ENCODE results near the gene CGNL1.

Gene CGNL1

GRCh38 chr15:57481038-57481705, 104.9 kb downstream of the CGNL1 start:
- no peak for DNase-seq (ENCODE audit: low read depth in 1 of 2, low spot score in 1 of 2)
- H3K27ac ChIP-seq (replicated peaks) = no peak overlapping the region
- TF ChIP-seq, protein P1, sequence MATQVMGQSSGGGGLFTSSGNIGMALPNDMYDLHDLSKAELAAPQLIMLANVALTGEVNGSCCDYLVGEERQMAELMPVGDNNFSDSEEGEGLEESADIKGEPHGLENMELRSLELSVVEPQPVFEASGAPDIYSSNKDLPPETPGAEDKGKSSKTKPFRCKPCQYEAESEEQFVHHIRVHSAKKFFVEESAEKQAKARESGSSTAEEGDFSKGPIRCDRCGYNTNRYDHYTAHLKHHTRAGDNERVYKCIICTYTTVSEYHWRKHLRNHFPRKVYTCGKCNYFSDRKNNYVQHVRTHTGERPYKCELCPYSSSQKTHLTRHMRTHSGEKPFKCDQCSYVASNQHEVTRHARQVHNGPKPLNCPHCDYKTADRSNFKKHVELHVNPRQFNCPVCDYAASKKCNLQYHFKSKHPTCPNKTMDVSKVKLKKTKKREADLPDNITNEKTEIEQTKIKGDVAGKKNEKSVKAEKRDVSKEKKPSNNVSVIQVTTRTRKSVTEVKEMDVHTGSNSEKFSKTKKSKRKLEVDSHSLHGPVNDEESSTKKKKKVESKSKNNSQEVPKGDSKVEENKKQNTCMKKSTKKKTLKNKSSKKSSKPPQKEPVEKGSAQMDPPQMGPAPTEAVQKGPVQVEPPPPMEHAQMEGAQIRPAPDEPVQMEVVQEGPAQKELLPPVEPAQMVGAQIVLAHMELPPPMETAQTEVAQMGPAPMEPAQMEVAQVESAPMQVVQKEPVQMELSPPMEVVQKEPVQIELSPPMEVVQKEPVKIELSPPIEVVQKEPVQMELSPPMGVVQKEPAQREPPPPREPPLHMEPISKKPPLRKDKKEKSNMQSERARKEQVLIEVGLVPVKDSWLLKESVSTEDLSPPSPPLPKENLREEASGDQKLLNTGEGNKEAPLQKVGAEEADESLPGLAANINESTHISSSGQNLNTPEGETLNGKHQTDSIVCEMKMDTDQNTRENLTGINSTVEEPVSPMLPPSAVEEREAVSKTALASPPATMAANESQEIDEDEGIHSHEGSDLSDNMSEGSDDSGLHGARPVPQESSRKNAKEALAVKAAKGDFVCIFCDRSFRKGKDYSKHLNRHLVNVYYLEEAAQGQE (IDR thresholded peaks at IDR 0.05; ENCODE audit: insufficient replicate concordance, low read depth) = no peak
- TF ChIP-seq, protein P2, sequence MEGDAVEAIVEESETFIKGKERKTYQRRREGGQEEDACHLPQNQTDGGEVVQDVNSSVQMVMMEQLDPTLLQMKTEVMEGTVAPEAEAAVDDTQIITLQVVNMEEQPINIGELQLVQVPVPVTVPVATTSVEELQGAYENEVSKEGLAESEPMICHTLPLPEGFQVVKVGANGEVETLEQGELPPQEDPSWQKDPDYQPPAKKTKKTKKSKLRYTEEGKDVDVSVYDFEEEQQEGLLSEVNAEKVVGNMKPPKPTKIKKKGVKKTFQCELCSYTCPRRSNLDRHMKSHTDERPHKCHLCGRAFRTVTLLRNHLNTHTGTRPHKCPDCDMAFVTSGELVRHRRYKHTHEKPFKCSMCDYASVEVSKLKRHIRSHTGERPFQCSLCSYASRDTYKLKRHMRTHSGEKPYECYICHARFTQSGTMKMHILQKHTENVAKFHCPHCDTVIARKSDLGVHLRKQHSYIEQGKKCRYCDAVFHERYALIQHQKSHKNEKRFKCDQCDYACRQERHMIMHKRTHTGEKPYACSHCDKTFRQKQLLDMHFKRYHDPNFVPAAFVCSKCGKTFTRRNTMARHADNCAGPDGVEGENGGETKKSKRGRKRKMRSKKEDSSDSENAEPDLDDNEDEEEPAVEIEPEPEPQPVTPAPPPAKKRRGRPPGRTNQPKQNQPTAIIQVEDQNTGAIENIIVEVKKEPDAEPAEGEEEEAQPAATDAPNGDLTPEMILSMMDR (IDR thresholded peaks at IDR 0.05; ENCODE audit: insufficient read depth, low read length) = no peak
- TF ChIP-seq SPI1 (IDR thresholded peaks at IDR 0.05; ENCODE audit: borderline replicate concordance, low read depth) (no peak), POLR2AphosphoS5 (IDR thresholded peaks at IDR 0.05; ENCODE audit: low read depth) (no peak), GABPA (IDR thresholded peaks at IDR 0.05; ENCODE audit: low read depth) (no peak)
- H3K27me3 ChIP-seq (ENCODE audit: insufficient read depth, poor library complexity, severe bottlenecking) = peaks cover 3% of the 10 kb centered on the region
- H3K4me3 ChIP-seq (replicated peaks; ENCODE audit: insufficient read depth, low read length) = no peak overlapping the region

- TF ChIP-seq GABPA (IDR thresholded peaks at IDR 0.05; ENCODE audit: low read depth) = no peak
- H3K27ac ChIP-seq (replicated peaks) = no peak overlapping the region
- DNase-seq (ENCODE audit: low read depth in 1 of 2, low spot score in 1 of 2) = no peak
- H3K27me3 ChIP-seq (ENCODE audit: insufficient read depth, poor library complexity, severe bottlenecking) = peaks cover under 1% of the 10 kb centered on the region
- H3K4me3 ChIP-seq (replicated peaks; ENCODE audit: insufficient read depth, low read length) = no peak overlapping the region
Observed at GRCh38 chr15:57485869-57486268, 109.6 kb downstream of the CGNL1 start.

- TF ChIP-seq, protein P2 (IDR thresholded peaks at IDR 0.05; ENCODE audit: insufficient read depth, low read length) = no peak
- no peak for TF ChIP-seq SPI1 (IDR thresholded peaks at IDR 0.05; ENCODE audit: borderline replicate concordance, low read depth)
- no peak for TF ChIP-seq GABPA (IDR thresholded peaks at IDR 0.05; ENCODE audit: low read depth)
- TF ChIP-seq POLR2AphosphoS5 (IDR thresholded peaks at IDR 0.05; ENCODE audit: low read depth) = no peak
- TF ChIP-seq, protein P1 (IDR thresholded peaks at IDR 0.05; ENCODE audit: insufficient replicate concordance, low read depth) = no peak
- no peak overlapping the region for H3K4me3 ChIP-seq (replicated peaks; ENCODE audit: insufficient read depth, low read length)
- no peak overlapping the region for H3K27ac ChIP-seq (replicated peaks)
- no peak for DNase-seq (ENCODE audit: low read depth in 1 of 2, low spot score in 1 of 2)
- H3K27me3 ChIP-seq (ENCODE audit: insufficient read depth, poor library complexity, severe bottlenecking) = peaks cover 3% of the 10 kb centered on the region
Observed at GRCh38 chr15:57486833-57487232, 110.5 kb downstream of the CGNL1 start.

DNA sequence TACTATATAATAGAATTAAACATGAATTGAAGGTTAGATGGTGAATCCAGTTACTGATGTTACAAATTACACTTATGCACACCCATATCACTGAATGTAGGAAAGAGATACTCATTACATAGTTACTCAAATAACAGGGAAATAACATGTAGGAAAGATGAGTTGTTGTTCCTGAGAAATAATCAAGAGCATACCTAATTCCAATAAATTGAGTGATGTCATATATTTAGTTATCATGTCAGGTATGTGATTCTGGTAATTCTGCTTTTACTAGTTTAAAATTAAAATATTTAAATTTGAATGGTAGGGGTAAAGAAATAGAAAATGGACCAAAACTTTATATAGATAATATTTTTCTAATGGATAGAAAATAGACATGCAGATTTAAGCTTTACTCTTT, 112.8 kb downstream of the CGNL1 start:
- H3K27me3 ChIP-seq (ENCODE audit: insufficient read depth, poor library complexity, severe bottlenecking) = peaks cover 6% of the 10 kb centered on the region
- no peak for DNase-seq (ENCODE audit: low read depth in 1 of 2, low spot score in 1 of 2)
- TF ChIP-seq GABPA (IDR thresholded peaks at IDR 0.05; ENCODE audit: low read depth) = no peak
- TF ChIP-seq POLR2AphosphoS5 (IDR thresholded peaks at IDR 0.05; ENCODE audit: low read depth) = no peak
- no peak for TF ChIP-seq SPI1 (IDR thresholded peaks at IDR 0.05; ENCODE audit: borderline replicate concordance, low read depth)
- TF ChIP-seq, protein P1 (IDR thresholded peaks at IDR 0.05; ENCODE audit: insufficient replicate concordance, low read depth) = no peak
- TF ChIP-seq, protein P2 (IDR thresholded peaks at IDR 0.05; ENCODE audit: insufficient read depth, low read length) = no peak
- no peak overlapping the region for H3K27ac ChIP-seq (replicated peaks)
- H3K4me3 ChIP-seq (replicated peaks; ENCODE audit: insufficient read depth, low read length) = no peak overlapping the region

All from HL-60 (cell line).